Measurements from ENCODE around the gene B4GALNT1.

DNA sequence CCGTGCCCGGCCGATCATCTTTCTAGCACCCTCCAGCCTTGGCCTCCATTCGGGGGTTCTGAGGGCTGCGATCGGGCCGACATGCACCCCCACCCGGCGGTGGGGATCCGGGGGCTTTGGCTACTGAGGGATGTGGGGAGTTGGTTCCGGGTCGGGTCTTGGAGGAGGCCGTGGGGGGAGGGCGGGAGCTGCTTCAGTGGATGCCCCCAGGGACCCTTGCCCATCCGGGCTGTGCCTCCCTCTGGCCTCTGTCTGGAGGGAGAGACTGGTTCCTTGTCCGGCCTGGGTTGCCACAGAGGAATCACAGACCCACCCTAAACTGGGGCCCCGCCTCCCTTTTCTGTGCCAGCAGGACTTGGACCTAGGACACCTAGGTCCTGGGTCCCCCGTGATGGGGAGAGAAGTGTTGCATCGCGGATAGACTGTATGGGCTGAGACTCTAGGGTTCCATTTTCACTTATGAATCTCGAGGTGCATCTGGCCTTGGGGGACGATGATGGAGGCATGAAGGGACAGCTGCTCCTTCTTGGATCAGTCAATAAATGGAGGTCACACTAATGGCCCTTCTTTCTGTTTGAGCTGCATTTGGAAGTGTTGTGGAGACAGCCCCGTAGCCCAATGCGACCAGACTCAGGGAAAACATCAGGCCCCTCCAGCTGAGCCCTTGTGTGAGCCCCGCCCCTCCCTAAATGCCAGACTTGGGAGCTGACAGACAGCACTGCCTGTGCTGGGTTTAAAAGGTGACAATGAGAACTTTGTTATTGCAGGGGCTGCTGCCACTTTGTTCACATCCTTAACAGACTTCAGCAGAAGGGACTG, 27.8 kb downstream of the B4GALNT1 start:
- TF ChIP-seq UBTF (IDR thresholded peaks at IDR 0.05; ENCODE audit: borderline replicate concordance in 1 of 2, low read depth in 2 of 2, low read length in 2 of 2) (no peak), CTCF (IDR thresholded peaks at IDR 0.05 in 2 of 3, conservative IDR thresholded peaks at IDR 0.05 in 1 of 3; ENCODE audit: insufficient read depth in 2 of 3, low read depth in 1 of 3, low read length in 3 of 3) (no peak), TBP (optimal IDR thresholded peaks at IDR 0.05; ENCODE audit: low read depth, low read length) (no peak), ZNF140 (CRISPR knock-in tag; IDR thresholded peaks at IDR 0.05) (no peak), TSC22D4 (tag; IDR thresholded peaks at IDR 0.05) (no peak), NR1H2 (CRISPR knock-in tag; IDR thresholded peaks at IDR 0.05) (no peak), TEAD1 (CRISPR knock-in tag; IDR thresholded peaks at IDR 0.05) (no peak), NEUROD1 (IDR thresholded peaks at IDR 0.05; ENCODE audit: borderline replicate concordance, low read depth, low read length, partially characterized antibody) (no peak), E2F3 (CRISPR knock-in tag; IDR thresholded peaks at IDR 0.05) (no peak), ETS2 (tag; IDR thresholded peaks at IDR 0.05; ENCODE audit: borderline replicate concordance, poor library complexity, severe bottlenecking) (no peak), SPI1 (IDR thresholded peaks at IDR 0.05; ENCODE audit: borderline replicate concordance, low read depth, low read length) (no peak)
- TF ChIP-seq, protein P1, sequence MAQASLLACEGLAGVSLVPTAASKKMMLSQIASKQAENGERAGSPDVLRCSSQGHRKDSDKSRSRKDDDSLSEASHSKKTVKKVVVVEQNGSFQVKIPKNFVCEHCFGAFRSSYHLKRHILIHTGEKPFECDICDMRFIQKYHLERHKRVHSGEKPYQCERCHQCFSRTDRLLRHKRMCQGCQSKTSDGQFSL (CRISPR knock-in tag; IDR thresholded peaks at IDR 0.05), result no peak
- TF ChIP-seq, protein P1 (tag; IDR thresholded peaks at IDR 0.05), result no peak
